ENCODE results near the gene MATCAP1. TPM values are rescaled to one million over a fixed set of nuclear protein-coding genes. Genes with fewer than 3 reads are reported as not detected.

Gene MATCAP1
- total RNA-seq, 5 donors from 2014 or later (not counting 1 experiment from before 2014, with no cell fraction given), result 11.3 to 16.5 (median 14.8) TPM

DNA sequence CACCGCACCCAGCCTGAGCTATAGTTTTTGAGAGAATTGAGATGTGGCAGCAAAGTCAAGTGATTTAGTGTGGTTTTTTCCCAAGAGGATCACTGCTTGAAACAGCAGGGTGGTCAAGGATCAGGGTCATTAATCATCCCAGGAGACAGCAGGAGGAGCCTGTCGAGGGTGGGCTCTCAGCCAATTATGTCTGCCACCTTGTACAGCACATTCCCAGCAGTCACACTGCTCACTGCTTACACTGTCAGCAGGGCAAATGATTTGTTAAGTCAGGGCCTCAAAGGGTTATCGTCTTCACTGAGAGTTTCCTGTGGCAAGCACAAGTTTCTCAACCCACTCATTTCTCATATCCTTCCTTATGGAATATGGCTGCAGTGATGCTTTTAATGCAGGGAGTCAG, 46.2 kb downstream of the MATCAP1 start:
- POLR2A ChIA-PET, result no interaction called here
- no peak overlapping the region for H3K27ac Mint-ChIP-seq

DNA sequence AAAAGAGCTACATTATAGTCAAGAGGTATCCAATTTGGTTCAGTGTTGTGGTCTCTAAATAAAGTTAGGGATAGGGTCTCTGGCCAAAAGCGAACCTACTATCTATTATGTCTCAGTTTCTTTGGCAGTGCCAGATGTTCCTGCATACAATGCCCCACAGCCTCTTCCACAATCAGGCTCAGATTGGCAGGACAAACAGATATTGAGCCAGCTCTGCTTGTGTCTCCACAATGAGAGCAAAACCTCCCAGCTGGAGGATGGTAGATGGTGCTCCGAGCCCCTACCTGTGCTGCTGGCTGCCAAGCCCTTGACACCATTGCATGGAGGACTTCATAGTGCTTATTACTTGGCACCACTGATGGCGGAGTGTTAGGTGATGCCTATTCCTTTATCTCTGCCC, 54.3 kb downstream of the MATCAP1 start:
- no peaks in the 10 kb centered on the region for H3K9me3 ChIP-seq
- H3K36me3 Mint-ChIP-seq, result peaks cover 51% of the 10 kb centered on the region
- H3K4me3 Mint-ChIP-seq, result no peak overlapping the region
- no peak overlapping the region for H3K27ac ChIP-seq (ENCODE audit: low read length)
- H3K4me1 ChIP-seq (ENCODE audit: control insufficient read depth in 1 of 2, extremely low read depth in 1 of 2, insufficient read depth in 2 of 2, low read length in 2 of 2), result no peaks in the 10 kb centered on the region
- H3K36me3 ChIP-seq (ENCODE audit: control insufficient read depth in 2 of 2, extremely low read depth in 1 of 2, insufficient read depth in 1 of 2, low read length in 1 of 2), result peaks cover 6 to 59% of the 10 kb centered on the region in 2 donors
- H3K27me3 Mint-ChIP-seq, result no peaks in the 10 kb centered on the region
- no peak for DNase-seq
- H3K27ac Mint-ChIP-seq, result no peak overlapping the region
- no peaks in the 10 kb centered on the region for H3K27me3 ChIP-seq (replicated peaks in 1 of 2; ENCODE audit: control insufficient read depth in 2 of 2, extremely low read depth in 1 of 2, insufficient read depth in 2 of 2, low read length in 1 of 2)
- H3K4me3 ChIP-seq (ENCODE audit: control insufficient read depth in 1 of 2, extremely low read depth in 1 of 2, low read length in 1 of 2), result no peak overlapping the region
- no peaks in the 10 kb centered on the region for H3K4me1 Mint-ChIP-seq
- ATAC-seq (replicated peaks in 1 of 4), result no peak
- CTCF ChIA-PET, result interaction anchor here in 1 of 2 donors (0.6 kb wide), 1 partner anchor 12 kb away, joined by 3 read pairs; no protein-coding TSS in a partner anchor
- no peaks in the 10 kb centered on the region for H3K9me3 Mint-ChIP-seq
- WGBS (ENCODE audit: insufficient coverage), result 95% methylated on average over 3 of the region's 3 CpGs
- POLR2A ChIA-PET, result no interaction called here

More for the DNA sequence above, 46.2 kb downstream of the MATCAP1 start:
- H3K4me1 Mint-ChIP-seq, result no peaks in the 10 kb centered on the region
- H3K27me3 ChIP-seq (replicated peaks in 1 of 2; ENCODE audit: control insufficient read depth in 2 of 2, extremely low read depth in 1 of 2, insufficient read depth in 2 of 2, low read length in 1 of 2), result peaks cover 0 to 2% of the 10 kb centered on the region in 2 experiments
- no peak for ATAC-seq (replicated peaks in 1 of 4)
- peaks cover 14 to 77% of the 10 kb centered on the region in 2 donors for H3K36me3 ChIP-seq (ENCODE audit: control insufficient read depth in 2 of 2, extremely low read depth in 1 of 2, insufficient read depth in 1 of 2, low read length in 1 of 2)
- no peaks in the 10 kb centered on the region for H3K9me3 Mint-ChIP-seq
- no peak overlapping the region for H3K4me3 ChIP-seq (ENCODE audit: control insufficient read depth in 1 of 2, extremely low read depth in 1 of 2, low read length in 1 of 2)
- no peaks in the 10 kb centered on the region for H3K27me3 Mint-ChIP-seq
- DNase-seq, result no peak
- no peak overlapping the region for H3K27ac ChIP-seq (ENCODE audit: low read length)
- no peak overlapping the region for H3K4me3 Mint-ChIP-seq
- CTCF ChIA-PET, result interaction anchor here in 1 of 2 donors (1.0 kb wide), 1 partner anchor 16 kb away, joined by 3 read pairs; no protein-coding TSS in a partner anchor
- H3K36me3 Mint-ChIP-seq, result peaks cover 45% of the 10 kb centered on the region
- no peaks in the 10 kb centered on the region for H3K9me3 ChIP-seq
- no peaks in the 10 kb centered on the region for H3K4me1 ChIP-seq (ENCODE audit: control insufficient read depth in 1 of 2, extremely low read depth in 1 of 2, insufficient read depth in 2 of 2, low read length in 2 of 2)
- WGBS (ENCODE audit: insufficient coverage), result no CpG with 5 or more reads among the region's 3 CpGs

DNA sequence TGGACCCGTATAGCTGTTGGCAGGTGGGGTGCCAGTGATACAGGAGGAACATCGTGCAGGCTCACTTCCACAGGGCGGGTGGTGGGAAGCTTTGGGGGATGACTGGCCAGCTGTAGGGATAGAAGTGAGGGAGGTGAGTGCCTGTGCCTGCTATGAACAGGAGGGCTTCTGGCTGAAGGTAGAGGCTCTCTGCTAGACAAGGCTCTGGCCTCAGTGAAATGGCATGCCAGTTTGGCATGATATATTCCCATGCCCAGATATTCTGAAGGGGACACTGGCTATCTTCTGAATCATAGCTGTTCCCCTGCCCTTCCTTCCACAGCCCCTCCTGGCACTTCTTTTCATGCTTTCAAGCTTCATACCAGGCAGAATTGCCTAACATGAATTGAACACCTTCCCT, 54.9 kb downstream of the MATCAP1 start:
- Mint-ChIP-seq H3K4me1 (no peaks in the 10 kb centered on the region), H3K4me3 (no peak overlapping the region), H3K27me3 (no peaks in the 10 kb centered on the region), H3K36me3 (peaks cover 56% of the 10 kb centered on the region), H3K27ac (no peak overlapping the region), H3K9me3 (no peaks in the 10 kb centered on the region)
- WGBS (ENCODE audit: insufficient coverage), result 100% methylated on average over 3 of the region's 3 CpGs
- Histone ChIP-seq H3K4me3 (ENCODE audit: control insufficient read depth in 1 of 2, extremely low read depth in 1 of 2, low read length in 1 of 2) (no peak overlapping the region), H3K4me1 (ENCODE audit: control insufficient read depth in 1 of 2, extremely low read depth in 1 of 2, insufficient read depth in 2 of 2, low read length in 2 of 2) (no peaks in the 10 kb centered on the region), H3K9me3 (no peaks in the 10 kb centered on the region), H3K36me3 (ENCODE audit: control insufficient read depth in 2 of 2, extremely low read depth in 1 of 2, insufficient read depth in 1 of 2, low read length in 1 of 2) (peaks cover 3 to 54% of the 10 kb centered on the region in 2 donors), H3K27ac (ENCODE audit: low read length) (no peak overlapping the region), H3K27me3 (replicated peaks in 1 of 2; ENCODE audit: control insufficient read depth in 2 of 2, extremely low read depth in 1 of 2, insufficient read depth in 2 of 2, low read length in 1 of 2) (no peaks in the 10 kb centered on the region)
- ATAC-seq (replicated peaks in 1 of 4) (no peak), DNase-seq (no peak)
- ChIA-PET POLR2A (no interaction called here), CTCF (interaction anchor here (0.6 to 1.0 kb wide), 2 partner anchors 30 to 40 kb away, joined by 3 to 4 read pairs; no protein-coding TSS in a partner anchor)

DNA sequence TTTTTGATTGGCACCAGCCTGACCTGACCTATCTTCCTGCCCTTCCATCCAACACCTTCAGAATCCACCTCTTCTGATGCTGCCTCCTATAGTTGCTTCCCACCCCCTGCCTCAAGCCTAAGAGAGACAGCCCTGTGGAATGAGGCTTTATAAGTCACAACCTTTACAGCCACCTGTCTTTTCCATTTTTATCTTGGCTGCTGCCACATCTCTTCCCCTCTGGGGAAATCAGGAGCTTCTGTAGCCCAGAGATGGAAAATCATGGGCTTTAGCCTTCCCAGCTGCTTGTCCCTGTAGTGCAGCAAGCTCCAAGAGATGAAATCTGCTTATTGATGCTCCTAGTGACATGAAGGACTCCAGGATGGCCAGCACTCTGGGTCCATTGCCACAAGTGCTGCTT, 55.3 kb downstream of the MATCAP1 start:
- Mint-ChIP-seq H3K36me3 (peaks cover 61% of the 10 kb centered on the region), H3K9me3 (no peaks in the 10 kb centered on the region), H3K4me1 (no peaks in the 10 kb centered on the region), H3K27ac (no peak overlapping the region), H3K4me3 (no peak overlapping the region), H3K27me3 (no peaks in the 10 kb centered on the region)
- Histone ChIP-seq H3K27ac (ENCODE audit: low read length) (no peak overlapping the region), H3K4me1 (ENCODE audit: control insufficient read depth in 1 of 2, extremely low read depth in 1 of 2, insufficient read depth in 2 of 2, low read length in 2 of 2) (no peaks in the 10 kb centered on the region), H3K36me3 (ENCODE audit: control insufficient read depth in 2 of 2, extremely low read depth in 1 of 2, insufficient read depth in 1 of 2, low read length in 1 of 2) (peaks cover 3 to 56% of the 10 kb centered on the region in 2 donors), H3K4me3 (ENCODE audit: control insufficient read depth in 1 of 2, extremely low read depth in 1 of 2, low read length in 1 of 2) (no peak overlapping the region), H3K9me3 (no peaks in the 10 kb centered on the region), H3K27me3 (replicated peaks in 1 of 2; ENCODE audit: control insufficient read depth in 2 of 2, extremely low read depth in 1 of 2, insufficient read depth in 2 of 2, low read length in 1 of 2) (no peaks in the 10 kb centered on the region)
- no peak for DNase-seq
- ATAC-seq (replicated peaks in 1 of 4), result no peak
- POLR2A ChIA-PET, result no interaction called here
- CTCF ChIA-PET, result interaction anchor here (0.6 to 1.0 kb wide), 2 partner anchors 29 to 40 kb away, joined by 3 to 4 read pairs; no protein-coding TSS in a partner anchor

Other genes with a start within 250 kb of the MATCAP1 start
- gene CIAO2B, start 249.6 kb downstream of the MATCAP1 start, total RNA-seq, result 10 to 100 TPM; 55.3 to 66.8 (median 62.4) TPM
- gene CES2, start 248.4 kb downstream of the MATCAP1 start, total RNA-seq, result 10 to 100 TPM; 35.3 to 56.5 (median 50.2) TPM
- under 1 TPM; 0.10 to 0.88 (median 0.58) TPM for gene CES3, start 222.7 kb downstream of the MATCAP1 start, total RNA-seq
- gene CES4A, start 195.4 kb downstream of the MATCAP1 start, total RNA-seq, result 10 to 100 TPM; 12.4 to 20.7 (median 17.0) TPM
- gene CBFB, start 154.8 kb downstream of the MATCAP1 start, total RNA-seq, result 100 to 1,000 TPM in 2 of 5 donors, 10 to 100 TPM in 3; 80.0 to 115 (median 96.5) TPM
- 10 to 100 TPM; 19.4 to 23.0 (median 20.1) TPM for gene PHAF1, start 74.0 kb downstream of the MATCAP1 start, total RNA-seq
- gene B3GNT9, start 33.0 kb downstream of the MATCAP1 start, total RNA-seq, result 1 to 10 TPM; 3.0 to 9.5 (median 4.9) TPM
- gene TRADD, start 24.1 kb downstream of the MATCAP1 start, total RNA-seq, result 100 to 1,000 TPM in 3 of 5 donors, 10 to 100 TPM in 2; 58.3 to 179 (median 123) TPM
- 10 to 100 TPM; 18.5 to 69.7 (median 43.7) TPM for gene FBXL8, start 24.0 kb downstream of the MATCAP1 start, total RNA-seq
- gene HSF4, start 19.2 kb downstream of the MATCAP1 start, total RNA-seq, result 10 to 100 TPM; 22.3 to 66.3 (median 39.1) TPM
- gene NOL3, start 13.4 kb downstream of the MATCAP1 start, total RNA-seq, result 1 to 10 TPM; 2.1 to 8.0 (median 5.2) TPM
- gene EXOC3L1, start 6.2 kb upstream of the MATCAP1 start, total RNA-seq, result under 1 TPM in 1 of 5 donors, not detected in 4; 0.25 TPM
- 10 to 100 TPM; 59.4 to 97.1 (median 83.1) TPM for gene E2F4, start 8.2 kb upstream of the MATCAP1 start, total RNA-seq
- gene ELMO3, start 15.2 kb upstream of the MATCAP1 start, total RNA-seq, result 10 to 100 TPM in 1 of 5 donors, 1 to 10 TPM in 4; 3.8 to 11.7 (median 8.8) TPM
- 10 to 100 TPM; 28.5 to 40.3 (median 34.8) TPM for gene TMEM208, start 43.2 kb upstream of the MATCAP1 start, total RNA-seq
- gene FHOD1, start 63.5 kb upstream of the MATCAP1 start, total RNA-seq, result 10 to 100 TPM; 31.0 to 92.5 (median 66.2) TPM
- 1 to 10 TPM; 1.4 to 2.3 (median 2.2) TPM for gene SLC9A5, start 65.0 kb upstream of the MATCAP1 start, total RNA-seq
- gene PLEKHG4, start 95.6 kb upstream of the MATCAP1 start, total RNA-seq, result 10 to 100 TPM; 19.4 to 27.5 (median 24.9) TPM
- not detected for gene KCTD19, start 142.8 kb upstream of the MATCAP1 start, total RNA-seq
- not detected for gene LRRC36, start 142.9 kb upstream of the MATCAP1 start, total RNA-seq
- gene TPPP3, start 209.5 kb upstream of the MATCAP1 start, total RNA-seq, result under 1 TPM in 2 of 5 donors, not detected in 3; 0.18 to 0.23 TPM
- under 1 TPM in 4 of 5 donors, not detected in 1; 0.26 to 0.85 (median 0.47) TPM for gene ZDHHC1, start 232.5 kb upstream of the MATCAP1 start, total RNA-seq
- gene HSD11B2, start 247.2 kb upstream of the MATCAP1 start, total RNA-seq, result under 1 TPM in 3 of 5 donors, not detected in 2; 0.20 to 0.32 (median 0.29) TPM

Measured in T-cell (primary cell).